GM12878 (cell line): ENCODE results near the gene SMIM22. TPM values are rescaled to one million over a fixed set of nuclear protein-coding genes. Genes with fewer than 3 reads are reported as not detected.

ENCODE experiments used
- ATAC-seq: fragments of 200-7000 bp; cut with Tn5 transposase; 3 replicates; pipeline ENCODE4 v1.9.1; 2020; ENCODE audit warnings: mild to moderate bottlenecking, moderate library complexity
- BruUV-seq: library from RNA; stranded (reverse); fragments of 400-500 nt; replicated peaks from 2 replicates; lab custom pipeline; 2021; lab: Mats Ljungman, UMichigan
- CTCF ChIA-PET: fragments of 300-600 bp; sonication (Branson Sonifier 250); formaldehyde crosslinking; extraction: SDS; loops from one replicate; lab custom pipeline; 2021; ENCODE audit warnings: inconsistent platforms; lab: Yijun Ruan, JAX
- POLR2A ChIA-PET: fragments of 350-600 bp; formaldehyde crosslinking; extraction: SDS; loops from one replicate; lab custom pipeline; 2021; ENCODE audit warnings: inconsistent platforms; lab: Charles Lee
- RAD21 ChIA-PET: fragments of 300-600 bp; sonication (Branson Sonifier 250); formaldehyde crosslinking; loops from one replicate; lab custom pipeline; 2023; ENCODE audit warnings: antibody characterized with exemption; ENCODE audit not compliant: unreplicated experiment; lab: Charles Lee
- SMC1A ChIA-PET: fragments of 300-600 bp; sonication (Branson Sonifier 250); formaldehyde crosslinking; loops from one replicate; lab custom pipeline; 2023; ENCODE audit not compliant: unreplicated experiment, uncharacterized antibody; lab: Charles Lee
- DNase-seq: peaks from one replicate; pipeline ENCODE4 v3.0.0-alpha.2; 2011; ENCODE audit warnings: low read depth, low spot score
- FAIRE-seq: peaks from 3 replicates; lab custom pipeline; 2011; peaks lifted over from hg19 to GRCh38; lab: Jason Lieb, UNC
- H2AFZ ChIP-seq: 2 replicates; pipeline ENCODE4 v1.6.0; 2011; ENCODE audit warnings: low read depth, low read length, control low read depth; ENCODE audit not compliant: control insufficient read depth
- H3K27ac ChIP-seq: 2 replicates; pipeline ENCODE4 v1.5.1; 2011; ENCODE audit warnings: control low read depth; ENCODE audit not compliant: control insufficient read depth, insufficient read depth
- H3K27me3 ChIP-seq, 2 experiments: replicated peaks in 1 of 2; 2 replicates each; pipeline versions ENCODE4 v1.6.0 to v1.6.1; 2011; ENCODE audit warnings: low read length in 1 of 2; ENCODE audit not compliant: control insufficient read depth in 2 of 2, insufficient read depth in 2 of 2
- H3K36me3 ChIP-seq, 2 experiments: 2 replicates each; pipeline ENCODE4 v1.5.1; 2011; ENCODE audit warnings: low read length in 1 of 2; ENCODE audit not compliant: control insufficient read depth in 2 of 2, insufficient read depth in 2 of 2
- H3K4me1 ChIP-seq: 2 replicates; pipeline ENCODE4 v1.6.1; 2011; ENCODE audit warnings: mild to moderate bottlenecking, low read length, moderate library complexity, mixed read lengths; ENCODE audit not compliant: control insufficient read depth, insufficient read depth
- H3K4me2 ChIP-seq: 2 replicates; pipeline ENCODE4 v1.6.0; 2011; ENCODE audit warnings: control low read depth; ENCODE audit not compliant: control insufficient read depth, insufficient read depth
- H3K4me3 ChIP-seq: fragments of 200-600 bp; sonication (generic); 2 replicates; pipeline ENCODE4 v1.5.1; 2016
- H3K79me2 ChIP-seq: 2 replicates; pipeline ENCODE4 v1.6.0; 2011; ENCODE audit warnings: low read length; ENCODE audit not compliant: control insufficient read depth, insufficient read depth
- H3K9ac ChIP-seq: 2 replicates; pipeline ENCODE4 v1.8.0; 2011; ENCODE audit warnings: low read length, control low read depth, mixed read lengths; ENCODE audit not compliant: control insufficient read depth, insufficient read depth
- H3K9me3 ChIP-seq: replicated peaks from 3 replicates; pipeline ENCODE4 v1.5.1; 2011; ENCODE audit warnings: mild to moderate bottlenecking, low read length; ENCODE audit not compliant: control insufficient read depth, insufficient read depth
- H4K20me1 ChIP-seq: 2 replicates; pipeline ENCODE4 v1.6.0; 2011; ENCODE audit not compliant: control insufficient read depth, insufficient read depth
- GATAD2B ChIP-seq: fragments of 450-650 bp; conservative IDR thresholded peaks from 2 replicates; pipeline ENCODE4 v1.6.1; 2017; ENCODE audit warnings: low read depth, mild to moderate bottlenecking, moderate library complexity
- JUNB ChIP-seq: IDR thresholded peaks from 2 replicates; pipeline ENCODE4 v1.6.1; 2016; ENCODE audit warnings: antibody characterized with exemption, mild to moderate bottlenecking
- MYC ChIP-seq: IDR thresholded peaks from 2 replicates; pipeline ENCODE4 v1.6.1; 2011; ENCODE audit warnings: mild to moderate bottlenecking, low read length, moderate library complexity, inconsistent platforms; ENCODE audit not compliant: insufficient read depth, insufficient replicate concordance, insufficient read length, severe bottlenecking
- NBN ChIP-seq: fragments of 450-650 bp; IDR thresholded peaks from 2 replicates; pipeline ENCODE4 v1.6.1; 2016
- RCOR1 ChIP-seq: conservative IDR thresholded peaks from 2 replicates; pipeline ENCODE4 v1.6.1; 2012; ENCODE audit warnings: low read depth, low read length, improper control_type of control experiment
- RELB ChIP-seq: fragments of 450-650 bp; IDR thresholded peaks from 2 replicates; pipeline ENCODE4 v1.6.1; 2017; ENCODE audit warnings: low read depth, mild to moderate bottlenecking, moderate library complexity
- RFX5 ChIP-seq: IDR thresholded peaks from 2 replicates; pipeline ENCODE4 v1.6.1; 2011; ENCODE audit warnings: low read depth, low read length, improper control_type of control experiment
- SRF ChIP-seq, 2 experiments: IDR thresholded peaks; 2 replicates each; pipeline ENCODE4 v1.6.1; 2011; ENCODE audit warnings: low read depth in 2 of 2, low read length in 2 of 2, mild to moderate bottlenecking in 1 of 2, moderate library complexity in 1 of 2
- ZBTB33 ChIP-seq: fragments of 450-650 bp; IDR thresholded peaks from 2 replicates; pipeline ENCODE4 v1.6.1; 2017; ENCODE audit warnings: mild to moderate bottlenecking
- ZNF24 ChIP-seq: fragments of 450-650 bp; IDR thresholded peaks from 2 replicates; pipeline ENCODE4 v1.6.1; 2017; ENCODE audit warnings: antibody characterized with exemption, mild to moderate bottlenecking
- WGBS: methylation state at CpG from one replicate; pipeline ENCODE4 v1.1.6; 2016; ENCODE audit warnings: low lambda C conversion rate; ENCODE audit not compliant: insufficient replicate concordance, insufficient coverage; ENCODE audit errors: missing lambda C conversion rate; 5-methylcytosine and 5-hydroxymethylcytosine counted together
- in situ Hi-C: fragments of 300-500 bp; cut with MboI; formaldehyde crosslinking; loops from 9 replicates; pipeline ENCODE4 v1.14.3; 2018; ENCODE audit warnings: mixed read lengths
- intact Hi-C: fragments of 100-400 bp; cut with micrococcal nuclease; formaldehyde crosslinking; loops from one replicate; pipeline ENCODE4 v1.14.2; 2022; ENCODE audit not compliant: unreplicated experiment
- polyA plus RNA-seq, 11 experiments: library from polyadenylated mRNA; depleted of rRNA in 4 of 11; unstranded in 6 of 11; stranded (reverse) in 5 of 11; fragments of >200 nt; fragmentation: Nextera tagmentation in 4 of 11; fragmentation: Illumina TruSeq in 1 of 11; extraction: Ambion mirVana in 4 of 11; extraction: Trizol in 1 of 11; gene quantifications; 1 replicate in 1 of 11; 2 replicates in 10 of 11; pipeline versions ENCODE4 v1.2.1 to v1.2.3, GENCODE V29; 2011 to 2016; ENCODE audit warnings: inconsistent platforms in 2 of 11, missing spikeins in 2 of 11, low read depth in 1 of 11
- total RNA-seq, 4 experiments: library from RNA; depleted of rRNA in 3 of 4; stranded (reverse); fragments of >200 nt in 3 of 4; fragmentation: Illumina TruSeq in 1 of 4; extraction: Trizol in 1 of 4; gene quantifications; 2 replicates each; pipeline versions ENCODE4 v1.2.1 to v1.2.3, GENCODE V29; 2013 to 2021

SMIM22 gene
- total and polyA plus RNA-seq, 10 of the 15 experiments (the other 5 are each of a cell fraction or from before 2014, with no cell fraction given), result 0.83 TPM; not detected in 9

- CTCF ChIA-PET, result no interaction called here
- RAD21 ChIA-PET, result interaction anchor here (1.2 kb wide), 1 partner anchor 18 kb away, joined by 3 read pairs; no protein-coding TSS in a partner anchor
- Histone ChIP-seq H3K27me3 (no peaks in the 10 kb centered on the region), H3K27ac (no peak overlapping the region), H4K20me1 (no peaks in the 10 kb centered on the region), H2AFZ (no peak overlapping the region), H3K79me2 (no peaks in the 10 kb centered on the region), H3K4me3 (no peak overlapping the region), H3K9ac (no peak overlapping the region), H3K9me3 (peaks cover 3% of the 10 kb centered on the region; the same call in 1 of the 3 replicates), H3K36me3 (peaks cover 7 to 17% of the 10 kb centered on the region in 2 experiments), H3K4me2 (no peak overlapping the region), H3K4me1 (peaks cover 12% of the 10 kb centered on the region)
- FAIRE-seq (no peak), ATAC-seq (no peak), DNase-seq (no peak)
- in situ Hi-C loops (no loop called here), intact Hi-C loops (no loop called here)
- WGBS, result 95% methylated on average over 8 of the region's 8 CpGs
- TF ChIP-seq JUNB (no peak), SRF (IDR thresholded peaks at IDR 0.05; ENCODE audit: low read depth in 2 of 2, low read length in 2 of 2) (no peak), NBN (no peak), MYC (no peak), ZBTB33 (no peak), ZNF24 (no peak), RELB (no peak), RCOR1 (no peak), GATAD2B (no peak), RFX5 (no peak)
- POLR2A ChIA-PET, result interaction anchor here (1.6 kb wide), 1 partner anchor 16 kb away, joined by 4 read pairs; the partner anchor contains the start of gene DNAAF8
- no TSS peak for BruUV-seq
- SMC1A ChIA-PET, result no interaction called here
Observed at GRCh38 chr16:4750896-4751295, 44.3 kb upstream of the SMIM22 start.
